ENCODE measurements around the gene DGCR8. TPM values are rescaled to one million over a fixed set of nuclear protein-coding genes. Genes with fewer than 3 reads are reported as not detected.

The DGCR8 gene
- polyA plus RNA-seq, 2 of the 4 experiments (the other 2 are of a cell fraction) = 18.1 to 21.3 TPM

GRCh38 chr22:20085651-20086050, 5.6 kb downstream of the DGCR8 start (continued):
- TF ChIP-seq RCOR1 (IDR thresholded peaks at IDR 0.05; ENCODE audit: low read depth, low read length) (no peak), RARB (CRISPR knock-in tag; IDR thresholded peaks at IDR 0.05) (no peak), EHMT2 (IDR thresholded peaks at IDR 0.05; ENCODE audit: low read depth) (no peak), EP300 (IDR thresholded peaks at IDR 0.05) (no peak)

GRCh38 chr22:20086101-20086599, 6.1 kb downstream of the DGCR8 start:
- TF ChIP-seq MAFK (IDR thresholded peaks at IDR 0.05; ENCODE audit: partially characterized antibody) = no peak
- TF ChIP-seq, protein P1, sequence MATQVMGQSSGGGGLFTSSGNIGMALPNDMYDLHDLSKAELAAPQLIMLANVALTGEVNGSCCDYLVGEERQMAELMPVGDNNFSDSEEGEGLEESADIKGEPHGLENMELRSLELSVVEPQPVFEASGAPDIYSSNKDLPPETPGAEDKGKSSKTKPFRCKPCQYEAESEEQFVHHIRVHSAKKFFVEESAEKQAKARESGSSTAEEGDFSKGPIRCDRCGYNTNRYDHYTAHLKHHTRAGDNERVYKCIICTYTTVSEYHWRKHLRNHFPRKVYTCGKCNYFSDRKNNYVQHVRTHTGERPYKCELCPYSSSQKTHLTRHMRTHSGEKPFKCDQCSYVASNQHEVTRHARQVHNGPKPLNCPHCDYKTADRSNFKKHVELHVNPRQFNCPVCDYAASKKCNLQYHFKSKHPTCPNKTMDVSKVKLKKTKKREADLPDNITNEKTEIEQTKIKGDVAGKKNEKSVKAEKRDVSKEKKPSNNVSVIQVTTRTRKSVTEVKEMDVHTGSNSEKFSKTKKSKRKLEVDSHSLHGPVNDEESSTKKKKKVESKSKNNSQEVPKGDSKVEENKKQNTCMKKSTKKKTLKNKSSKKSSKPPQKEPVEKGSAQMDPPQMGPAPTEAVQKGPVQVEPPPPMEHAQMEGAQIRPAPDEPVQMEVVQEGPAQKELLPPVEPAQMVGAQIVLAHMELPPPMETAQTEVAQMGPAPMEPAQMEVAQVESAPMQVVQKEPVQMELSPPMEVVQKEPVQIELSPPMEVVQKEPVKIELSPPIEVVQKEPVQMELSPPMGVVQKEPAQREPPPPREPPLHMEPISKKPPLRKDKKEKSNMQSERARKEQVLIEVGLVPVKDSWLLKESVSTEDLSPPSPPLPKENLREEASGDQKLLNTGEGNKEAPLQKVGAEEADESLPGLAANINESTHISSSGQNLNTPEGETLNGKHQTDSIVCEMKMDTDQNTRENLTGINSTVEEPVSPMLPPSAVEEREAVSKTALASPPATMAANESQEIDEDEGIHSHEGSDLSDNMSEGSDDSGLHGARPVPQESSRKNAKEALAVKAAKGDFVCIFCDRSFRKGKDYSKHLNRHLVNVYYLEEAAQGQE (IDR thresholded peaks at IDR 0.05) = no peak
- no peak for TF ChIP-seq MYC (IDR thresholded peaks at IDR 0.05; ENCODE audit: borderline replicate concordance, low read length)
- TF ChIP-seq NFE2L2 (conservative IDR thresholded peaks at IDR 0.05; ENCODE audit: low read length) = no peak
- TF ChIP-seq CHD2 (IDR thresholded peaks at IDR 0.05; ENCODE audit: low read length, partially characterized antibody) = no peak
- TF ChIP-seq POLR2A (IDR thresholded peaks at IDR 0.05; ENCODE audit: low read length) = no peak
- no peak for TF ChIP-seq CBX2 (IDR thresholded peaks at IDR 0.05; ENCODE audit: borderline replicate concordance, low read depth)
- TF ChIP-seq SREBF2 (IDR thresholded peaks at IDR 0.05) = no peak
- TF ChIP-seq TP53 (CRISPR knock-in tag; IDR thresholded peaks at IDR 0.05) = no peak
- TF ChIP-seq TFCP2L1 (CRISPR knock-in tag; IDR thresholded peaks at IDR 0.05) = no peak
- TF ChIP-seq, protein P2, sequence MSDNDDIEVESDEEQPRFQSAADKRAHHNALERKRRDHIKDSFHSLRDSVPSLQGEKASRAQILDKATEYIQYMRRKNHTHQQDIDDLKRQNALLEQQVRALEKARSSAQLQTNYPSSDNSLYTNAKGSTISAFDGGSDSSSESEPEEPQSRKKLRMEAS (IDR thresholded peaks at IDR 0.05) = no peak
- FAIRE-seq (no peak), DNase-seq (ENCODE audit: low read depth in 1 of 2, low spot score in 1 of 2) (no peak), ATAC-seq (no peak)
- H3K4me3 ChIP-seq = no peak overlapping the region
- CTCF ChIA-PET = interaction anchor here (1.1 kb wide), 1 partner anchor 115 kb away, joined by 3 read pairs; no protein-coding TSS in a partner anchor
- H3K9me3 ChIP-seq = no peaks in the 10 kb centered on the region
- WGBS (ENCODE audit: missing lambda C conversion rate) = 97% methylated on average over 24 of the region's 24 CpGs
- H3K4me1 ChIP-seq = peaks cover 16% of the 10 kb centered on the region; the same call in 2 of the 3 replicates
- no peak overlapping the region for H3K4me2 ChIP-seq
- POLR2A ChIA-PET = no interaction called here
- H3K27ac ChIP-seq = no peak overlapping the region

GRCh38 chr22:20086763-20087162, 6.7 kb downstream of the DGCR8 start:
- no peak overlapping the region for H3K4me2 ChIP-seq
- ChIA-PET POLR2A (no interaction called here), CTCF (interaction anchor here (1.1 kb wide), 1 partner anchor 116 kb away, joined by 3 read pairs; no protein-coding TSS in a partner anchor)
- DNase-seq (ENCODE audit: low read depth in 1 of 2, low spot score in 1 of 2) = no peak
- FAIRE-seq = no peak
- ATAC-seq = no peak
- 99% methylated on average over 5 of the region's 5 CpGs for WGBS (ENCODE audit: missing lambda C conversion rate)
- H3K27ac ChIP-seq = no peak overlapping the region
- peaks cover 10% of the 10 kb centered on the region; the same call in 2 of the 3 replicates for H3K4me1 ChIP-seq
- no peaks in the 10 kb centered on the region for H3K9me3 ChIP-seq
- H3K4me3 ChIP-seq = no peak overlapping the region
- TF ChIP-seq NFE2L2 (conservative IDR thresholded peaks at IDR 0.05; ENCODE audit: low read length) (no peak), HMGXB4 (CRISPR knock-in tag; IDR thresholded peaks at IDR 0.05; ENCODE audit: borderline replicate concordance) (no peak), HOXB5 (CRISPR knock-in tag; IDR thresholded peaks at IDR 0.05) (no peak), CHD2 (IDR thresholded peaks at IDR 0.05; ENCODE audit: low read length, partially characterized antibody) (no peak), SREBF2 (IDR thresholded peaks at IDR 0.05) (no peak), ELK1 (IDR thresholded peaks at IDR 0.05; ENCODE audit: low read depth, low read length) (no peak), HDAC2 (IDR thresholded peaks at IDR 0.05) (no peak), EP300 (IDR thresholded peaks at IDR 0.05) (no peak), TFCP2L1 (CRISPR knock-in tag; IDR thresholded peaks at IDR 0.05) (no peak), RAD21 (conservative IDR thresholded peaks at IDR 0.05 in 1 of 2, IDR thresholded peaks at IDR 0.05 in 1 of 2) (no peak), MAZ (IDR thresholded peaks at IDR 0.05; ENCODE audit: borderline replicate concordance, low read depth, low read length) (no peak), POLR2A (IDR thresholded peaks at IDR 0.05; ENCODE audit: low read length) (no peak)
- TF ChIP-seq, protein P3, sequence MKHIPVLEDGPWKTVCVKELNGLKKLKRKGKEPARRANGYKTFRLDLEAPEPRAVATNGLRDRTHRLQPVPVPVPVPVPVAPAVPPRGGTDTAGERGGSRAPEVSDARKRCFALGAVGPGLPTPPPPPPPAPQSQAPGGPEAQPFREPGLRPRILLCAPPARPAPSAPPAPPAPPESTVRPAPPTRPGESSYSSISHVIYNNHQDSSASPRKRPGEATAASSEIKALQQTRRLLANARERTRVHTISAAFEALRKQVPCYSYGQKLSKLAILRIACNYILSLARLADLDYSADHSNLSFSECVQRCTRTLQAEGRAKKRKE (CRISPR knock-in tag; IDR thresholded peaks at IDR 0.05; ENCODE audit: low read depth) = no peak
- TF ChIP-seq, protein P4, sequence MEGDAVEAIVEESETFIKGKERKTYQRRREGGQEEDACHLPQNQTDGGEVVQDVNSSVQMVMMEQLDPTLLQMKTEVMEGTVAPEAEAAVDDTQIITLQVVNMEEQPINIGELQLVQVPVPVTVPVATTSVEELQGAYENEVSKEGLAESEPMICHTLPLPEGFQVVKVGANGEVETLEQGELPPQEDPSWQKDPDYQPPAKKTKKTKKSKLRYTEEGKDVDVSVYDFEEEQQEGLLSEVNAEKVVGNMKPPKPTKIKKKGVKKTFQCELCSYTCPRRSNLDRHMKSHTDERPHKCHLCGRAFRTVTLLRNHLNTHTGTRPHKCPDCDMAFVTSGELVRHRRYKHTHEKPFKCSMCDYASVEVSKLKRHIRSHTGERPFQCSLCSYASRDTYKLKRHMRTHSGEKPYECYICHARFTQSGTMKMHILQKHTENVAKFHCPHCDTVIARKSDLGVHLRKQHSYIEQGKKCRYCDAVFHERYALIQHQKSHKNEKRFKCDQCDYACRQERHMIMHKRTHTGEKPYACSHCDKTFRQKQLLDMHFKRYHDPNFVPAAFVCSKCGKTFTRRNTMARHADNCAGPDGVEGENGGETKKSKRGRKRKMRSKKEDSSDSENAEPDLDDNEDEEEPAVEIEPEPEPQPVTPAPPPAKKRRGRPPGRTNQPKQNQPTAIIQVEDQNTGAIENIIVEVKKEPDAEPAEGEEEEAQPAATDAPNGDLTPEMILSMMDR (IDR thresholded peaks at IDR 0.05) = no peak

Measured in A549 (cell line).